ENCODE data around the gene PTPRM. TPM values are rescaled to one million over a fixed set of nuclear protein-coding genes. Genes with fewer than 3 reads are reported as not detected.

Gene PTPRM
- total RNA-seq, 1 experiment from 2014 or later = 6.2 TPM

DNA sequence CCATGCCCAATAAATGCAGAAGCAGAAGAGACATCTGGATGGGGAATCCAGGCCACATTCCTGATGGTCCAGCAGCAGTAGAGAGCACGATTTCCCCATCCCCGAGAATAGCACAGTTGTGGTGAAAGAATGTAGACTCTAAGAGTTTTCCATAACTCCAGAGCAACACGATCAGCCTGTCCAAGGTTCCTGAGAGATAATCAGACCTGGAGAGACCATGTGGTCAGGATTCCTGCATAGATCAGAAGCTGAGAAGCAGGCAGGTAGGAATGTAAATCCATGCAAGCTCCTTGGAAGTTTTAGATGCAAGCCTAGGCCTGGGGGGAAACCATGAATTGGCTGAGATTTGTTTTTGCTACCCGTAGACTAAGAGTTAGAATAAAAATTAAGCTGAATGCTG is 34.2 kb upstream of the PTPRM start:
- no peak overlapping the region for H3K18ac ChIP-seq (ENCODE audit: insufficient read length, low read depth, low read length)
- H4K91ac ChIP-seq (ENCODE audit: insufficient read length, low read depth, low read length) = no peak overlapping the region
- peaks cover 3 to 11% of the 10 kb centered on the region in 2 experiments; a peak in 4 of 5 replicates for H3K9me3 Mint-ChIP-seq
- no peaks in the 10 kb centered on the region for H3K36me3 Mint-ChIP-seq (ENCODE audit: insufficient read depth in 1 of 3, low read depth in 3 of 3)
- H4K20me1 ChIP-seq (ENCODE audit: control insufficient read depth, insufficient read depth, insufficient read length) = no peaks in the 10 kb centered on the region
- H2AFZ ChIP-seq (ENCODE audit: low read length) = no peak overlapping the region
- peaks cover 8 to 12% of the 10 kb centered on the region in 2 experiments for H3K4me1 Mint-ChIP-seq
- no peak overlapping the region for H3T11ph ChIP-seq (ENCODE audit: low read length)
- H3K79me1 ChIP-seq (ENCODE audit: insufficient read depth, low read depth, low read length, poor library complexity, severe bottlenecking) = no peaks in the 10 kb centered on the region
- no peak overlapping the region for H2BK120ac ChIP-seq (ENCODE audit: low read depth, low read length, poor library complexity, severe bottlenecking)
- H3K79me2 ChIP-seq (ENCODE audit: insufficient read depth, low read length) = no peaks in the 10 kb centered on the region
- H3K4me2 ChIP-seq (ENCODE audit: insufficient read depth, insufficient read length, low read length) = no peak overlapping the region
- no peak overlapping the region for H2AK5ac ChIP-seq (ENCODE audit: insufficient read length, low read length)
- H3K27me3 Mint-ChIP-seq (ENCODE audit: low read depth) = no peaks in the 10 kb centered on the region
- no peak overlapping the region for H2BK5ac ChIP-seq (ENCODE audit: insufficient read length, low read length)
- H3K23me2 ChIP-seq (ENCODE audit: insufficient read length, low read depth, low read length, poor library complexity, severe bottlenecking) = no peaks in the 10 kb centered on the region
- no peak overlapping the region for H3K27ac ChIP-seq (ENCODE audit: insufficient read length, low read depth, low read length)
- no peak overlapping the region for H3K4ac ChIP-seq (ENCODE audit: low read depth, low read length)
- no peak overlapping the region for H2BK20ac ChIP-seq (ENCODE audit: low read depth, low read length, poor library complexity, severe bottlenecking)
- no peaks in the 10 kb centered on the region for H3K4me1 ChIP-seq (ENCODE audit: insufficient read depth, low read length)
- WGBS (ENCODE audit: extremely low coverage, insufficient read length, low lambda C conversion rate) = no CpG with 5 or more reads among the region's 4 CpGs
- H3K56ac ChIP-seq (ENCODE audit: insufficient read length, low read depth, low read length) = no peak overlapping the region
- H4K5ac ChIP-seq (ENCODE audit: insufficient read length, low read depth, low read length) = no peak overlapping the region
- no peak overlapping the region for H2BK12ac ChIP-seq (ENCODE audit: insufficient read length, low read depth, low read length)
- no peak overlapping the region for H3K9ac ChIP-seq (ENCODE audit: extremely low read depth, insufficient read length, low read length)
- H2BK15ac ChIP-seq (ENCODE audit: low read depth, low read length) = no peak overlapping the region
- H3K27me3 ChIP-seq (ENCODE audit: insufficient read depth, low read length) = no peaks in the 10 kb centered on the region
- H3K9me3 ChIP-seq (ENCODE audit: control insufficient read depth, low read depth, low read length) = no peaks in the 10 kb centered on the region
- no peak for DNase-seq
- H3K14ac ChIP-seq (ENCODE audit: insufficient read depth, low read length) = no peak overlapping the region
- H4K8ac ChIP-seq (replicated peaks; ENCODE audit: insufficient read length, low read depth, low read length) = no peak overlapping the region
- peak overlapping the region in 1 of 3 experiments; percentile 48; a peak in 1 of 7 replicates for H3K27ac Mint-ChIP-seq
- no peak overlapping the region for H3K23ac ChIP-seq (ENCODE audit: insufficient read length, low read depth, low read length)
- TF ChIP-seq, protein P1, sequence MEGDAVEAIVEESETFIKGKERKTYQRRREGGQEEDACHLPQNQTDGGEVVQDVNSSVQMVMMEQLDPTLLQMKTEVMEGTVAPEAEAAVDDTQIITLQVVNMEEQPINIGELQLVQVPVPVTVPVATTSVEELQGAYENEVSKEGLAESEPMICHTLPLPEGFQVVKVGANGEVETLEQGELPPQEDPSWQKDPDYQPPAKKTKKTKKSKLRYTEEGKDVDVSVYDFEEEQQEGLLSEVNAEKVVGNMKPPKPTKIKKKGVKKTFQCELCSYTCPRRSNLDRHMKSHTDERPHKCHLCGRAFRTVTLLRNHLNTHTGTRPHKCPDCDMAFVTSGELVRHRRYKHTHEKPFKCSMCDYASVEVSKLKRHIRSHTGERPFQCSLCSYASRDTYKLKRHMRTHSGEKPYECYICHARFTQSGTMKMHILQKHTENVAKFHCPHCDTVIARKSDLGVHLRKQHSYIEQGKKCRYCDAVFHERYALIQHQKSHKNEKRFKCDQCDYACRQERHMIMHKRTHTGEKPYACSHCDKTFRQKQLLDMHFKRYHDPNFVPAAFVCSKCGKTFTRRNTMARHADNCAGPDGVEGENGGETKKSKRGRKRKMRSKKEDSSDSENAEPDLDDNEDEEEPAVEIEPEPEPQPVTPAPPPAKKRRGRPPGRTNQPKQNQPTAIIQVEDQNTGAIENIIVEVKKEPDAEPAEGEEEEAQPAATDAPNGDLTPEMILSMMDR (conservative IDR thresholded peaks at IDR 0.05) = no peak
- H3K4me3 Mint-ChIP-seq = no peak overlapping the region
